AG09309 (cell line): ENCODE measurements around the gene USP48.
A peak's percentile ranks its signal among the peaks of the same experiment; 100 is the strongest.

ENCODE experiments used
- DNase-seq: peaks from one replicate; pipeline ENCODE4 v3.0.0-alpha.2; 2010; ENCODE audit warnings: low read depth
- H3K4me3 ChIP-seq: 2 replicates; pipeline ENCODE4 v1.5.1; 2011; ENCODE audit warnings: mild to moderate bottlenecking, low read depth, low read length, moderate library complexity; ENCODE audit not compliant: control insufficient read depth
- TF ChIP-seq, protein P1 (sequence below): IDR thresholded peaks from 2 replicates; pipeline ENCODE4 v1.5.1; 2011; ENCODE audit warnings: mild to moderate bottlenecking, low read depth, low read length, inconsistent platforms; ENCODE audit not compliant: insufficient read depth, control insufficient read depth; ENCODE audit errors: missing control alignments

The USP48 gene, protein sequence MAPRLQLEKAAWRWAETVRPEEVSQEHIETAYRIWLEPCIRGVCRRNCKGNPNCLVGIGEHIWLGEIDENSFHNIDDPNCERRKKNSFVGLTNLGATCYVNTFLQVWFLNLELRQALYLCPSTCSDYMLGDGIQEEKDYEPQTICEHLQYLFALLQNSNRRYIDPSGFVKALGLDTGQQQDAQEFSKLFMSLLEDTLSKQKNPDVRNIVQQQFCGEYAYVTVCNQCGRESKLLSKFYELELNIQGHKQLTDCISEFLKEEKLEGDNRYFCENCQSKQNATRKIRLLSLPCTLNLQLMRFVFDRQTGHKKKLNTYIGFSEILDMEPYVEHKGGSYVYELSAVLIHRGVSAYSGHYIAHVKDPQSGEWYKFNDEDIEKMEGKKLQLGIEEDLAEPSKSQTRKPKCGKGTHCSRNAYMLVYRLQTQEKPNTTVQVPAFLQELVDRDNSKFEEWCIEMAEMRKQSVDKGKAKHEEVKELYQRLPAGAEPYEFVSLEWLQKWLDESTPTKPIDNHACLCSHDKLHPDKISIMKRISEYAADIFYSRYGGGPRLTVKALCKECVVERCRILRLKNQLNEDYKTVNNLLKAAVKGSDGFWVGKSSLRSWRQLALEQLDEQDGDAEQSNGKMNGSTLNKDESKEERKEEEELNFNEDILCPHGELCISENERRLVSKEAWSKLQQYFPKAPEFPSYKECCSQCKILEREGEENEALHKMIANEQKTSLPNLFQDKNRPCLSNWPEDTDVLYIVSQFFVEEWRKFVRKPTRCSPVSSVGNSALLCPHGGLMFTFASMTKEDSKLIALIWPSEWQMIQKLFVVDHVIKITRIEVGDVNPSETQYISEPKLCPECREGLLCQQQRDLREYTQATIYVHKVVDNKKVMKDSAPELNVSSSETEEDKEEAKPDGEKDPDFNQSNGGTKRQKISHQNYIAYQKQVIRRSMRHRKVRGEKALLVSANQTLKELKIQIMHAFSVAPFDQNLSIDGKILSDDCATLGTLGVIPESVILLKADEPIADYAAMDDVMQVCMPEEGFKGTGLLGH

DNA sequence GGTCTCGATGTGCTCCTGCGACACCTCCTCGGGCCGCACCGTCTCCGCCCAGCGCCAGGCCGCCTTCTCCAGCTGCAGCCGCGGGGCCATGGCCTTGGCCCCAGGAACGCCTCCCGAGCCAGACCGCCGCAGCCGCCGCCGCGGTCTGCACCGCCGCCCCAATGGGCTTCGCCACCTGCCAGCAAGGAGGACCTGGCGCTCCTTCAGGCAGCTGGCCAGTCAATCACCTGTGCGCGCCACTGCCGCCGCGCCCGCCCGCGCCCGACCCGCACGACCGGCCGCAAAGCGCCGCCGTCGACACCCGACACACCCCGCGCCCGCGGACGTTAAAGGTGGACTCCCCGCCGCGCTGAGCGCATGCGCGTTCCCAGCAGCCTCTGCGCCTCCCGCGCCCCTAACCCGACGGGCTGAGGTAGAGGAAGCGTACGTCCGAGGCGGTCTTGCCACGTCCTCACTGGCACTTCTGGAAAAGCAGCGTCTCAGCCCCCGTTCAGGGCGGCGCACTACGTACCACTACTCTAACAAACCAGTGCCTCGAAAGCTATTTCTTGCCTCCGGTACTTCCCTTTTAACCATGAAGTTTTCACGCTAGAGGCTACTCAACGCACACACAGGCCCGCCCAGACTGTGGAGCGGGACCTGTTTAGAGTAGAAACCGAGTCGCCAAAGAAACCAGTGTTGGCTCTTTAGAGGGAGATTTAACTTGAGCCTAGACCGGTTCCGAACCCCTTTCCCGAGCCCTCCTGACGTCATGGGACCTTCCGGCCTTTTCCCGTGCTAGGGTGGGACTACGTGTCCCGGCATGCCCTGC is at the start of gene USP48:
Gene USP48 (minus strand): TSS at position 282 of the 811 bp plus-strand sequence. CDS start 192 bp downstream, at position 90.
- TF ChIP-seq, protein P1, sequence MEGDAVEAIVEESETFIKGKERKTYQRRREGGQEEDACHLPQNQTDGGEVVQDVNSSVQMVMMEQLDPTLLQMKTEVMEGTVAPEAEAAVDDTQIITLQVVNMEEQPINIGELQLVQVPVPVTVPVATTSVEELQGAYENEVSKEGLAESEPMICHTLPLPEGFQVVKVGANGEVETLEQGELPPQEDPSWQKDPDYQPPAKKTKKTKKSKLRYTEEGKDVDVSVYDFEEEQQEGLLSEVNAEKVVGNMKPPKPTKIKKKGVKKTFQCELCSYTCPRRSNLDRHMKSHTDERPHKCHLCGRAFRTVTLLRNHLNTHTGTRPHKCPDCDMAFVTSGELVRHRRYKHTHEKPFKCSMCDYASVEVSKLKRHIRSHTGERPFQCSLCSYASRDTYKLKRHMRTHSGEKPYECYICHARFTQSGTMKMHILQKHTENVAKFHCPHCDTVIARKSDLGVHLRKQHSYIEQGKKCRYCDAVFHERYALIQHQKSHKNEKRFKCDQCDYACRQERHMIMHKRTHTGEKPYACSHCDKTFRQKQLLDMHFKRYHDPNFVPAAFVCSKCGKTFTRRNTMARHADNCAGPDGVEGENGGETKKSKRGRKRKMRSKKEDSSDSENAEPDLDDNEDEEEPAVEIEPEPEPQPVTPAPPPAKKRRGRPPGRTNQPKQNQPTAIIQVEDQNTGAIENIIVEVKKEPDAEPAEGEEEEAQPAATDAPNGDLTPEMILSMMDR = no peak
- peak within 1 kb of the TSS; percentile 98 for H3K4me3 ChIP-seq
- peak; percentile 85 for DNase-seq

DNA sequence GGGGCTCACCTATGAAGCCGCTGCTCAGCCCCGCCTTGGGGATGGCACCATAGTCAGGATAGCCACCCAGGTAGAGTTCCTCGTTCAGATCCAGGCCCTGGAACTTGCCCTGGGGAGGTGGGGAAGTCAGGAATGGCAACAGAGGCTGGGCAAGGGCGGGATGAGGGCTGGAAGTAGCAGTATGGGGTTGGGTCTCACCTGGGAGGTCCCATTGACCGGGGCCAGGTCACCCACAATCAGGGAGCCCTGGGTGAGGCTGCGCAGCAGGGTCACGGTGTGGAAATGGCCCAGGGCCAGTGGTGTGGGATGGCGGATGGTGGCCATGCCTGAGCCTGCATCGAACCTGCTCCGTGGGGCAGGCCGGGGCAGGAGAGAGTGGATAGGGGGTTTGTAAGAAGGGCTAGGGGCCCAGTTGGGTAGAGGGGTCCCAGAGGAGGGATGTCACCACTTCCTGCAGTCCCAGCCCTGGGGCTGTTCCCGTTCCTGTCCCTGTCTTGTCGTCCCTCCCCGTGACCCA is 48.6 kb upstream of the USP48 start:
- DNase-seq = no peak
- TF ChIP-seq, protein P1 = no peak
- H3K4me3 ChIP-seq = no peak overlapping the region

DNA sequence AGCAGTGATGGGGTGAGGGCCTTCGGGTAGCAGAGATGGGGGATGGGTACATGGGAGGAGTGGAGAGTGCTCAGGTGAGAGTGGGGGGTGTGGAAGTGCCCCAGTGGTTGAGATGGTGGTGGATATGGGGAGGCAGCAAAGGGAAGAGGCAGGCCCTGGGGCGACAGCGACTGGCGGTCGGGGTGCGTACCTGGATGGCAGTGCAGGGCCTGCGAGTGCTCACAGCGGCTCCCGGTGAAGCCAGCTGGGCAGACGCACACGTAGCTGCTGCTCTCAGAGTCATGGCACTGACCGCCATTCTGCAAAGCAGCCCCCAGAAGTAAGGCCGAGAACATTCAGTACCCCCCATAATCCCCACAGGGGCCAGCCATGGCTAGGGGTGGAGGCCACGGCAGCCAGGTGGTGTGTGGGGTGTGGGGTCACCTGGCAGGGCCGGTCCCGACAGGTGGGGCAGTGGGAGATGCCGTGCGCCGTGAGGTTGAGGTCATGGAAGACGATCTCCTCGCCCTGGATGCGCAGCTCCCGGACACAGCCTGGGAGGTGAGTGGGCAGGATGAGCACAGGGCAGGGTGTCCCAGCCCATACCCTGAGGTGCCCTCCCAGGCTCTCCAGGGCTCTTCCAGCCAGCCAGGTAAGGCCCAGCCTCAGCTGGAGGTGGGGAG is 48.0 kb upstream of the USP48 start:
- H3K4me3 ChIP-seq = no peak overlapping the region
- no peak for DNase-seq
- TF ChIP-seq, protein P1 = no peak

DNA sequence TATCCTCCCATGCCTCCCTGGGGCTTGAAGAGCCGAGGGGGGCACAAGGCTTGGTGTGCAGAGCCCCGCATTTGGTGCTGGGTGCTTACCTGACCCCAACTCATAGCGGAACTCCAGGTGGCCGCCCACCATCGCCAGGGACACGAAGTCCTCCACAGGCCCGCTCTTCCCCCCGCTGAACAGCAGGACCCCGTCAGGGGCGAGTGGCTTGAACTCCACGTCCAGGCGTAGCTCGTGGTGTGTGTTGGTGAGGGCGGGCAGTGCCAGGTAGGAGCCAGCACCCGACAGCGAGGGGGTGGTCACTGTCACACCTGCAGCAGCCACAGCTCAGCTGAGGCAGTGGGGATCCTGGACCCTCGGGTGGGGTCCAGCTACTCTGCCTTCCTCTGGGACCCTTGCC is 46.3 kb upstream of the USP48 start:
- no peak for DNase-seq
- TF ChIP-seq, protein P1 = no peak
- no peak overlapping the region for H3K4me3 ChIP-seq

DNA sequence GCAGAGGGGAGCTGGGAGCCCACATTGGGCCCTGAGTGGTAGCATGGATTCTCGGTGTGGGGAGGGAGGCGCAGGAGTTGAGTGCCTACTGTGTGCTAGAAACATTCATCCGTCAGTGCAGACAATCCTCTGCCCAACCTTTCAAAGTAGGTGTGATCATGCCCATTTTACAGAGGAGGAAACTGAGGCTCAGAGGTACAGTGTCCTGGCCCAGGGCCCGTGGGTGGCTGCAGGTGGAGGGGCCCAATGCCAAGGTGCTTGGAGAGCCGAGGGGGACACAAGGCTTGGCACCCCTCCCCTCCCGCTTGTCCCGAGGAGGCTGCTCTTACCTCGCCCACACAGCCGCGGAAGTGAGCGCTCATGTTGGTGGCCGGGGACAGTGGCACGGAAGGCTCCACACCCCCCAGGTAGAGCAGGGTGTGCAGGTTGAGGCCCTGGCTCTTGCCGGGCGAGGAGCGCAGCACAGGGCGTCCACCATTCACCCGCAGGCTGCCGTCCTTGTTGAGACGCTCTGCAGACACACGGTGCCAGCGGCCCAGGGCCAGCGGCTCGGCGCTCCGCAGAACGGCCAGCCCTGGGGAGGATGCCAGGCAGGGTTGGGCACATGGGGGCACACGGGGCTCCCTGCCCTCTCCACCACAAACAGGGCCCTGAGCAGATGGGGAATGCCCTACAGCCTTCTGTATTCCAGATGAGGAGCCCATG is 45.7 kb upstream of the USP48 start:
- TF ChIP-seq, protein P1 = no peak
- DNase-seq = no peak
- H3K4me3 ChIP-seq = no peak overlapping the region
